Muscle layer of duodenum (tissue), 2 donors: ENCODE measurements around the gene PAPSS2.

ENCODE experiments used
- H3K27ac ChIP-seq: one replicate; pipeline ENCODE4 v1.7.0; 2013; ENCODE audit warnings: mild to moderate bottlenecking, low read length
- H3K27me3 ChIP-seq: one replicate; pipeline ENCODE4 v1.7.0; 2013; ENCODE audit warnings: low read depth, mild to moderate bottlenecking, control low read depth, low read length
- H3K36me3 ChIP-seq, 2 donors: one replicate each; pipeline ENCODE4 v1.7.0; 2013; ENCODE audit warnings: low read length in 2 of 2, control low read depth in 1 of 2, mild to moderate bottlenecking in 1 of 2; ENCODE audit not compliant: insufficient read depth in 2 of 2, control insufficient read depth in 1 of 2
- H3K4me1 ChIP-seq, 2 donors: one replicate each; pipeline ENCODE4 v1.7.0; 2013; ENCODE audit warnings: low read length in 2 of 2, mild to moderate bottlenecking in 2 of 2, control low read depth in 1 of 2, moderate library complexity in 1 of 2; ENCODE audit not compliant: insufficient read depth in 2 of 2, control insufficient read depth in 1 of 2
- H3K4me3 ChIP-seq, 2 donors: one replicate each; pipeline ENCODE4 v1.7.0; 2013; ENCODE audit warnings: low read length in 2 of 2, low read depth in 1 of 2, mild to moderate bottlenecking in 1 of 2
- H3K9me3 ChIP-seq, 2 donors: one replicate each; pipeline ENCODE4 v1.7.0; 2013; ENCODE audit warnings: low read length in 2 of 2, control low read depth in 1 of 2, mild to moderate bottlenecking in 1 of 2; ENCODE audit not compliant: control insufficient read depth in 1 of 2
- donor health status: healthy.

Gene PAPSS2

DNA sequence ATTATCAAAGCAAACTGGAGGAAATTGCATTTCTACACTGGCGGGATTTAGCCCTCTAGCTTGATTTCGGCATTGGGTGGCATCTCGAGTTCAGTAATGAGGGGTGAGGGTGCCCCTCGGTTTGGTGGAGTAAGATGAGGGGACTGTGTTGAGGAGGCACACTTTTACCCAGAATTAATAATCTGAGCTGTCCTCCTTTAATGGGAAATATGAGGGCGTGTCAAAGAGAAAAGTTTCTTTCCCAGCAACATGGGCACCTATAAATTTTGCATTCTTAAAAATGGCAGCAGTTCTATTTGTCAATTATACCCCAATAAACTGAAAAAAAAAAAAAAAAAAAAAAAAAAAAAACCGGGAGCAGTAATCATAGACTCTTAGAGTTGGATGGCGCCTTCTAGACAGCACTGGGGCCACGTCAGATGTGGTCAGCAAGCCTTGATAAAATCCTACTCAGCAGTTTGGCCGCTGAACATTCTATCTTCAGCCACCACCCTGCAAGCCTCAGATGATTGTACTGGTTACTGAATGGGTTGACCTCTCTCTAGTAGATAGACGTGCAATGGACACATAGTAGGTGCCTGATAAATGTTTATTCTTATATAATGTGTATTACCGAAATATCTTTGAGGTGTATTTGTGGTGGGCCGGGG, 931 bp downstream of the PAPSS2 start:
- H3K9me3 ChIP-seq = no peaks in the 10 kb centered on the region
- peaks cover 0 to 4% of the 10 kb centered on the region in 2 donors for H3K4me1 ChIP-seq
- H3K27ac ChIP-seq = peak overlapping the region; percentile 76
- peak overlapping the region; percentile 84 to 94 for H3K4me3 ChIP-seq
- H3K36me3 ChIP-seq = peaks cover 0 to 7% of the 10 kb centered on the region in 2 donors
- no peaks in the 10 kb centered on the region for H3K27me3 ChIP-seq

DNA sequence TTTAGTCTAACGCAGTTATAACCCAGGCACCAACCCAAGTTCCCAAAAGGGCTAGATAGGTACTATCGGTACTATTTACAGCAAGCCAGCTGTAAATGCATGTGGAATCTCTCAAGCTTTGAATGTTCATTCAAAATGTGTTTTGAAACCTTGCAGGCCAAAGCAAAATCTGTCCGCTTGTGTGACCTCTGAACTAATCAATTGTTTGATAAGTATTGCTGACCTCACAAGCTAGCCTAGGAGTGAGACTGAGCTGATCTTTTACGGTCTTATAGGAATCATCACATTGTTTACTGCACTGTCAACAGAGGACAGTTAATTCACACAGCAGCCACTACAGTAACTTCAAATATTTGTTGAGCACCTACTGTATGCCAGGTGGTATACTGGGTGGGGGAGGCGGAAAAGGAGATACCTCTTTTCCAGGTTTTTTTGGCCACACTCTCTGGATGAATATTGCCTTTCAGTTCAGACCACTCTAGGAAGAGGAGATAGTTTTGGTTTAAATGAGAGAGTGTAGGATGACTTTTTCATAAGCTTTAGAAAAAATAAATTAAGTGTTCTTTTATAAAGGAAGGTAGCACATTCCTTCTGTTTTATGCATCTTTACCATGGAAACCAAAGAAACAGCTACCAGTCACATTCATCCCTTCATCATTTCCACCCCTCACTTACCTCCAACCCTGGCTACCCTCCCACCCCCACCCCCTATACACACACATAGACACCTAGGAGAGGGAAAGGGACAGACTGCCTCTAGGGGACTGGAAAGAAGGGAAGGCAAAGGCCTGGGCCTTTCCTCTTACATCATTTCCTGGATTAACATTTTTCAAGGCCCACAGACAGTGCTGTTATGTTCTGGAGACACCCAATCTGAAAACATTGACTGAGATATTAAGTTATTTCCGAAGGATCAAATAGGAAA, 2.4 kb downstream of the PAPSS2 start:
- H3K27me3 ChIP-seq = no peaks in the 10 kb centered on the region
- H3K27ac ChIP-seq = no peak overlapping the region
- peaks cover 0 to 4% of the 10 kb centered on the region in 2 donors for H3K4me1 ChIP-seq
- no peak overlapping the region for H3K4me3 ChIP-seq
- peaks cover 6 to 7% of the 10 kb centered on the region in 2 donors for H3K36me3 ChIP-seq
- no peaks in the 10 kb centered on the region for H3K9me3 ChIP-seq

DNA sequence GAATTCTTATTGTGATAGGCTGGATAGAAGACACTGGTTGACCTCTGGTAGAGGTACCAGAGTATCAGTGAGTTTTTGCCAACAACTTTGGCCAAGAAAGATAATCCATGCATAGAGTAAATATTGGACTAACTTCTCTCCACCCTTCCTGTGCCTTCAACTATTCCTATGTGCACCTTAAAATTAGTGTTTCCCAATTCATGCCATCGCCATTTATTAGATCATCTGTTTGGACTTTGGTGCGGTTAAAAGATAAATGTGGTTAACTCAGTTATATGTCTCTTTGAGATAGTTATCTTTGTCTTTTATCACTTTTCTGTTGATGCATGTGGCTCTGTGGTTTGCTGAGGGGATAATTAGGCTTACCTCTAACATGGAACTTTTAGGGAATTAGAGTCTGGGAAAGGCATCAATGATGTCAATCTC, 4.6 kb downstream of the PAPSS2 start:
- H3K36me3 ChIP-seq = peaks cover 6 to 7% of the 10 kb centered on the region in 2 donors
- no peaks in the 10 kb centered on the region for H3K9me3 ChIP-seq
- no peak overlapping the region for H3K4me3 ChIP-seq
- H3K27me3 ChIP-seq = no peaks in the 10 kb centered on the region
- H3K4me1 ChIP-seq = peaks cover 0 to 4% of the 10 kb centered on the region in 2 donors
- no peak overlapping the region for H3K27ac ChIP-seq

DNA sequence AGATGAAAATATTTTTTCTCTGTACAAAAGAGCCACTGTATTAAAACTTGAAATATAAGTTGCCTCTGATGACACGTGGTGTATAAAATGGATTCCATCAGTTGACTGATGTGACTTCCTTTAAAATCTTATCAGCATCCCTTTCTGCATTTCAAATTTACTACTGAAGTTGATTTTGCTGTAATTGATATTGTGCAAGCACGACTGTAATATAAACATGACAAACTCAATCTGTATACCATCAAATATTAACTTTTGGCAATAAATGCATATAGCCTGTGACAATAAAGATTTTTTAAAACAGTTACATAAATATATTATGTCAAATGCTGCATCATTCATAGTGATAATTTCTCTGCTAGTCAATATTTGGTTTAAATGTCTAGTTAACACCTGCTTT, 7.8 kb downstream of the PAPSS2 start:
- no peaks in the 10 kb centered on the region for H3K4me1 ChIP-seq
- no peak overlapping the region for H3K27ac ChIP-seq
- H3K9me3 ChIP-seq = no peaks in the 10 kb centered on the region
- peaks cover 0 to 6% of the 10 kb centered on the region in 2 donors for H3K36me3 ChIP-seq
- H3K4me3 ChIP-seq = no peak overlapping the region
- no peaks in the 10 kb centered on the region for H3K27me3 ChIP-seq

DNA sequence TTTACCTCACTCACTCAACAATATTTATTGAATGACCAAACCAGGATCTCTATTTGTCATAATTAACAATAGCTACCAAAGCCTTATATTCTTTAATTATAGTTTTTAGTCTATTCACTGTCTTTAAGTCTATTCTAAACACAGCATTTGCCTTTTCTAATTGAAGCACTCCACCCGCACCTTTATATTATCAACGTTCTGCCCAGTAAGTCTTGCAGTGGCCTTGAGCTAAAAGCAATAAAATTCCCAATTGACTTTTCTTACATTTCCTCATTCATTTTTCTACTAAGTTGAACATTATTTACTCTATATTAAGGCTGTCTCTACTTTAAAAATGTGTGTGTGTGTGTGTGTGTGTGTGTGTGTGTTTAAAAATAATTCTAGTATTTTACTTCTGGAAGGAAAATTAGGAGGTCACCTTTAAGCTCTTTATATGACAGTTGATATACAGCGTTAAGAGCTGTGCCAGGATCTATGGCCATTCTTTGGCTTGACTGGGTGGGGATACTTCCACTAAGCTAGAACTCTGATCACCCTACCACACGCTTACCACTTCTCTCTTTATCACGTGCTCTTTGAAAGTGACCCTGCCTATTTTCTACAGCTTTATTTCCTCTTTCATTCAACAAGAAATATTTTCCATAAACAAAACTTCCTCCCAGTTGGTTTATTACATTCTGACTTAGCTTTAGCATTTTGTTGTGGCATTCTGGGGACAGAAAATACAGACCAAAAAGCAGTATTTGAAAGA, 8.8 kb downstream of the PAPSS2 start:
- peaks cover 0 to 6% of the 10 kb centered on the region in 2 donors for H3K36me3 ChIP-seq
- H3K4me1 ChIP-seq = no peaks in the 10 kb centered on the region
- no peaks in the 10 kb centered on the region for H3K27me3 ChIP-seq
- no peak overlapping the region for H3K4me3 ChIP-seq
- H3K9me3 ChIP-seq = no peaks in the 10 kb centered on the region
- no peak overlapping the region for H3K27ac ChIP-seq

DNA sequence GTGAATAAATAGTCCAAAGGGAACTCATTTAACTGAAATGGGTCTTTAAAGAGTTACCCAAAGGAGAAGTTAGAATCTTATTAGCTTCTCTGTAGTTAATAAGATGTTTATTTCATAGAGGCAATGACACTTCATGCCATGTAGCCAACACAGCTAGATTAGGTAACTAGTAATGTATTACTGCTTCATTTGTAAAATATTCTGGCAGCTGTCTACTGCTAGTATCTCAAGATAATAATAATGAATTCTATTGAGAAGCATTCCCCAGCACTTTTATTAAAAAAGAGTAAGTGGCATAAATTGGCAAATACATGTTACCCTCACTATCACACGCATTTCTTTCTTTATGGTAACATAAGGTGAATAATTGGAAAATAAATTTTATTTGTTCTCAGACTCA, 10.1 kb downstream of the PAPSS2 start:
- Histone ChIP-seq H3K36me3 (peaks cover 0 to 6% of the 10 kb centered on the region in 2 donors), H3K27ac (no peak overlapping the region), H3K4me1 (no peaks in the 10 kb centered on the region), H3K27me3 (no peaks in the 10 kb centered on the region), H3K9me3 (no peaks in the 10 kb centered on the region), H3K4me3 (no peak overlapping the region)

DNA sequence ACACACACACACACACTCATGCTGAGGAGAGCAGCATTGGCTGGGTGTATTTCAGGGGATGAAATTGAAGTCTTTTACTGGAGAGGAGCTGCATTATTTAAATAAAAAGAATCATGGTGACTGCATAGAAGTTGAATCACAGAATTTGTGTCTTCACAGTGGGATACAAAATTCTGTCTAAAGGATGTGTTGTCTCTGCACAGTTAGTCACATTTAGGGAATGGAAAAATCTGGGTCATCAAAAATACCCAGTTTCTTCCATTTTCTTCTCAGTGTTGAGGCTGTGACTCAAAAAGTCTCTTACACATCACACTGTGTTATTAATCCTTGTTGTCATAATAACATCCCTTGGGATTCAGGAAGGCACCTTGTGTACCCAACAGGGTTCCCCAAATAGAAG, 10.9 kb downstream of the PAPSS2 start:
- no peaks in the 10 kb centered on the region for H3K4me1 ChIP-seq
- H3K27ac ChIP-seq = no peak overlapping the region
- no peaks in the 10 kb centered on the region for H3K27me3 ChIP-seq
- H3K4me3 ChIP-seq = no peak overlapping the region
- H3K9me3 ChIP-seq = no peaks in the 10 kb centered on the region
- H3K36me3 ChIP-seq = peaks cover 0 to 6% of the 10 kb centered on the region in 2 donors

DNA sequence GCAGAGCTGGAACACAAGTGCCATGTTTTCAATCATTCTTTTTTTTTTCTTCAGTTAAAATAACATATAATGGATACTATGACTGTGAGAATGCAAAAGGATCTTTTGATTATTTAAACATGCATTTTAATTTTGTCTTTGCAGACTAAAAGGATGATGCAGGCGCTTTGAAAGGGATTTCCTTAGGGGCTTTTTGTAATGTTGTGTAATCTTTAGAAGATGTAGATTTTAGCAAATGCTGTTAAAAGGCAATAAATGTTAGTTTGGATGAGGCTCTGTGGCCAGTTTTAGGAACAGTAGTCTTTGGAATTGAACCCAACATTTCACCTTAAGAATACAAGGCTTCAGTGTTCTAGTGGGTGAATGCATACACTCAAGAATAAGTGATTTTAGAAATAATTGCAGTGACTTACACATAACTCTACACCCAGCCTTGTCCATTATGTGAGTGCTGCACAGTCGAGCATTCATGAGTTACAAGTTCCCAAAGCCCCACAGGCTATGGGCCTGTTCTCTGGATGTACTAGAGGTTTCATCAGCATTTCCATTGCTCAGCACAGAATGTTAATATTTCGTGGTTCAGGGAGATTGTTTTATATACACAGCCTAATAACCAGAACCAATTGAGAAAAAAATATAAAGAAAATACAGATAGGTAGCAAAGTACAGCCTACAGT, 11.6 kb downstream of the PAPSS2 start:
- Histone ChIP-seq H3K27ac (no peak overlapping the region), H3K4me3 (no peak overlapping the region), H3K36me3 (peaks cover 0 to 5% of the 10 kb centered on the region in 2 donors), H3K27me3 (no peaks in the 10 kb centered on the region), H3K4me1 (no peaks in the 10 kb centered on the region), H3K9me3 (no peaks in the 10 kb centered on the region)

DNA sequence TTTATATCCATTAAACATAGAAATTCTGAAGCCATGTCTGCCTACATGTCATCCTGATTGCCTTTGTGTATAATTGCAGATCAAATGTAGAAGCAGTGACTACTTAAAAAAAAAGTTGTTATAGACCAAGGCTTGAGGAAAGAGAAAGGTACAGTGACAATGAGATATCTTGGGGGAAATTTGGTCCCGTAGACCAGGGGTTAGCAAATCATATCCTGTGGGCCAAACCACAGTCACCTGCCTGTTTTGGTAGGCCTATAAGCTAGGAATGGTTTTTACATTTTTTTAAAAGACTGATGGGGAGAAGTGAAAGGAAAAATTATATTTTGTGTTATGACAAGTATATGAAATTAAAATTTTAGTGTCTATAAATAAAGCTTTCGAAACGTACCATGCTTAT, 12.9 kb downstream of the PAPSS2 start:
- no peaks in the 10 kb centered on the region for H3K27me3 ChIP-seq
- H3K4me1 ChIP-seq = no peaks in the 10 kb centered on the region
- no peak overlapping the region for H3K4me3 ChIP-seq
- H3K27ac ChIP-seq = no peak overlapping the region
- H3K9me3 ChIP-seq = no peaks in the 10 kb centered on the region
- no peaks in the 10 kb centered on the region for H3K36me3 ChIP-seq

DNA sequence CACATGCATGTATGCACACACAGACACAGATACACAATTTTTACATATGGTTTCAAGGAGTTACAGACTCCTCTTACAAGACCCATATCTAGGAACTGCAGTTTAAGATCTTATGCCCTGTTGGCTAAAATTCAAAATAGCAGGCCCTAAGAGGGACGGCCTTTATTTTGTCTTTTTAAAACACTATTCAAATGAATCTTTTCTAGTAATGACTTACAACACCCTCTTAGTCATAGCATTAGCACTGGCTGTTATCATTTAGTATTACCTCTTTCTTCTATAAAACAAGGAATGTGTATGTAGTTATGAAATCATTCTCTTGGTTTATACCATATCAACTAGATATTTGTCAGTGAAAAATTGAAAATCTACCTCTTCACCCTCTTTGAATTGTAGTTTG, 15.3 kb downstream of the PAPSS2 start:
- Histone ChIP-seq H3K27ac (no peak overlapping the region), H3K9me3 (no peaks in the 10 kb centered on the region), H3K4me3 (no peak overlapping the region), H3K36me3 (no peaks in the 10 kb centered on the region), H3K27me3 (no peaks in the 10 kb centered on the region), H3K4me1 (no peaks in the 10 kb centered on the region)
